Measurements from ENCODE around the gene UCN3. TPM values are rescaled to one million over a fixed set of nuclear protein-coding genes. Genes with fewer than 3 reads are reported as not detected.

The UCN3 gene
- total RNA-seq, 1 experiment from 2014 or later = not detected

DNA sequence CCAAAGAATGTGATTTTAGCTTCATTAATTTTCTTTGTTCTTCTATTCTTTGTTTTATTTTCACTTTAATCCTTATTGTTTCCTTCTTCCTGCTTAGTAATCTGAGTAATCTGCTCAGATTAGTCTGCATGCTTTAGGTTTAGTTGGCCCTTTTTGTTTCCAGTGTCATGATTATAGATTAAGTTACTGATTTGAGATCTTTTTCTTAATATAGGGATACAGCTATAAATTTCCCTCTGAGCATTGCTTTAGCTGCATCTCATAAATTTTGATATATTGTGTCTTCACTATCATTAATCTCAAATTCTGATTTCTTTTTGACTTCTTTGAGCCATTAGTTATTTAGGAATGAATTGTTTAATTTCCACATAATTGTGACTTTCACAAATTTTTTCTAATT, 53.8 kb downstream of the UCN3 start:
- Histone ChIP-seq H3K4me3 (no peak overlapping the region), H3K27me3 (no peaks in the 10 kb centered on the region), H3K9me3 (peaks cover 27% of the 10 kb centered on the region), H3K36me3 (peaks cover 19% of the 10 kb centered on the region)
- DNase-seq = no peak

DNA sequence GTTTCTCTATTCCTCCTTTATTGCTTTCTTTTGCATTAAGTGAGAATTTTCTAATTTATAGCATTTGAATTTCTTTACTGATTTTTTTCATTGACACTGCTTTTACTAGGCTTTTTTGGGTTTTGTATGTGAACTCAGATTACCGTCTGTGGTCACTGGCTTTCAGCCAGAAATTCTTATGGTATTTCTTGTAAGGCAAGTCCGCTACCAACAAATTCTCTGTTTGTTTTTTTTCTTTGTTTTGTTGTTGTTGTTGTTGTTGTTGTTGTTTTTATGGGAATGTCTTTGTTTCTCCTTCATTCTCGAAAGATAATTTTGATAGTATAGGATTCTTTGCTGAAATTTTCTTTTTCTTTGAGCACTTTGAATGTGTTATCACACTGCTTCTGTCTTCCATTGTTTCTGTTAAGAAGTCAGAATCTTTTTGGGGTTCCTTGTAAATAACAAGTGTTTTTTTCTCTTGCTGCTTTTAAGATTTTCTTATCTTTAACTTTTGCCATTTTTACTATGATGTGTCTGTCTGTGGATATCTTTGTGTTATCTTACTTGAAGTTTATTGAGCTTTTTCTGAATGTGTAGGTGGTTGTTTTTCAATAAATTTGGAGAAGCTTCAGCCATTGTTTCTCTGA, 54.8 kb downstream of the UCN3 start:
- Histone ChIP-seq H3K9me3 (peaks cover 27% of the 10 kb centered on the region), H3K36me3 (peaks cover 16% of the 10 kb centered on the region), H3K4me3 (no peak overlapping the region), H3K27me3 (no peaks in the 10 kb centered on the region)
- no peak for DNase-seq

DNA sequence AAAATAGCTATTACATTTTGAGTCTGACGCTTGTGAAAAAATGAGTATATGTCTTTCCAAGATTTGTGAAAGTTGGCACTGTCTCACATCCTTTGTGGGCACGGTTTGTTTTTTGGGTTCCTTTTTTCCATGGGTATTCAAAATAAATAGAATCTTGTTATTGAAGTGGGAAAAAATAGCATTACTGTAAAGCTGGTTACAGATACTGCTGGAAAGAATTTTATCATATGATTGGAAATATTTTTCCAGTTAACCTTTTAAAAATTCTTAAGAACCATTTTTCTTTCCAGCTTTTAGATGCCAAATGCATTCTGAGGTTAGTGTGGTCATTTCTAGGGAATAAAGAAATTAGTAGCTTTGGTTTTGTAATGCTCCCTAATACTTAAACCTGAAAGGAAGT, 59.0 kb downstream of the UCN3 start:
- Histone ChIP-seq H3K36me3 (peaks cover 10% of the 10 kb centered on the region), H3K9me3 (peaks cover 13% of the 10 kb centered on the region), H3K27me3 (no peaks in the 10 kb centered on the region), H3K4me3 (no peak overlapping the region)
- DNase-seq = no peak

Other genes starting within 250 kb of the UCN3 start
- gene AKR1C8, start 179.8 kb upstream of the UCN3 start, total RNA-seq (2014; rRNA removed; shearing (Covaris generic); ENCODE audit: low replicate concordance) = not detected in 2 replicates
- gene AKR1C4, start 168.1 kb upstream of the UCN3 start, total RNA-seq (2014; rRNA removed; shearing (Covaris generic); ENCODE audit: low replicate concordance) = not detected in 2 replicates
- not detected in 2 replicates for gene TUBAL3, start 39.9 kb downstream of the UCN3 start, total RNA-seq (2014; rRNA removed; shearing (Covaris generic); ENCODE audit: low replicate concordance)
- gene NET1, start 47.6 kb downstream of the UCN3 start, total RNA-seq (2014; rRNA removed; shearing (Covaris generic); ENCODE audit: low replicate concordance) = 9.3 and 18.4 TPM in 2 replicates
- gene CALML5, start 134.6 kb downstream of the UCN3 start, total RNA-seq (2014; rRNA removed; shearing (Covaris generic); ENCODE audit: low replicate concordance) = not detected in 2 replicates
- gene CALML3, start 160.0 kb downstream of the UCN3 start, total RNA-seq (2014; rRNA removed; shearing (Covaris generic); ENCODE audit: low replicate concordance) = not detected in 2 replicates